Mesenchymal stem cell (in vitro differentiated cells and primary cell): ENCODE measurements around the gene AP4E1.
"Not testable (repeated sequence)": the region's sequence is repeated elsewhere in the genome, so short reads cannot be mapped to it uniquely, and the experiment has no call there.

Experiments
- DNase-seq: peaks from one replicate; pipeline ENCODE4 v3.0.0-alpha.2; 2013
- H2AFZ ChIP-seq: one replicate; pipeline ENCODE4 v1.6.1; 2013; ENCODE audit warnings: low read depth, mild to moderate bottlenecking, control low read depth, inconsistent platforms, low read length, moderate library complexity
- H2AK5ac ChIP-seq: 2 replicates; pipeline ENCODE4 v1.6.1; 2013; ENCODE audit warnings: low read length, moderate library complexity, mild to moderate bottlenecking, inconsistent platforms; ENCODE audit not compliant: severe bottlenecking
- H2BK120ac ChIP-seq: one replicate; pipeline ENCODE4 v1.6.1; 2013; ENCODE audit warnings: low read depth, mild to moderate bottlenecking, inconsistent platforms, low read length, moderate library complexity
- H2BK12ac ChIP-seq, 2 experiments: one replicate each; pipeline ENCODE4 v1.6.1; 2013; ENCODE audit warnings: inconsistent platforms in 2 of 2, low read length in 2 of 2, mild to moderate bottlenecking in 2 of 2, moderate library complexity in 2 of 2, control low read depth in 1 of 2
- H2BK15ac ChIP-seq: one replicate; pipeline ENCODE4 v1.6.1; 2013; ENCODE audit warnings: mild to moderate bottlenecking, low read depth, inconsistent platforms; ENCODE audit not compliant: poor library complexity, severe bottlenecking
- H2BK5ac ChIP-seq: 2 replicates; pipeline ENCODE4 v1.6.1; 2013; ENCODE audit warnings: low read depth, mild to moderate bottlenecking, low read length, control low read depth, inconsistent platforms; ENCODE audit not compliant: poor library complexity, severe bottlenecking
- H3K14ac ChIP-seq, 2 experiments: one replicate each; pipeline ENCODE4 v1.6.1; 2013; ENCODE audit warnings: inconsistent platforms in 2 of 2, low read length in 2 of 2, control low read depth in 1 of 2, mild to moderate bottlenecking in 1 of 2, moderate library complexity in 1 of 2
- H3K18ac ChIP-seq, 2 experiments: one replicate each; pipeline ENCODE4 v1.6.1; 2013; ENCODE audit warnings: inconsistent platforms in 2 of 2, low read length in 2 of 2, control low read depth in 1 of 2, low read depth in 1 of 2, mild to moderate bottlenecking in 1 of 2
- H3K23ac ChIP-seq, 2 experiments: one replicate each; pipeline ENCODE4 v1.6.1; 2013; ENCODE audit warnings: inconsistent platforms in 2 of 2, low read length in 2 of 2, mild to moderate bottlenecking in 2 of 2, moderate library complexity in 2 of 2, control low read depth in 1 of 2
- H3K27ac ChIP-seq: 2 replicates; pipeline ENCODE4 v1.5.1; 2013; ENCODE audit warnings: mild to moderate bottlenecking, moderate library complexity, low read length, control low read depth, inconsistent platforms; ENCODE audit not compliant: poor library complexity, severe bottlenecking
- H3K27me3 ChIP-seq, 2 experiments: 2 replicates each; pipeline versions ENCODE4 v1.6.1 to v1.7.0; 2013; ENCODE audit warnings: low read length in 2 of 2, mild to moderate bottlenecking in 2 of 2, moderate library complexity in 2 of 2, control low read depth in 1 of 2, inconsistent platforms in 1 of 2; ENCODE audit not compliant: control insufficient read depth in 1 of 2, insufficient read depth in 1 of 2
- H3K36me3 ChIP-seq, 2 experiments: 2 replicates each; pipeline versions ENCODE4 v1.6.1 to v1.7.0; 2013; ENCODE audit warnings: low read length in 2 of 2, control low read depth in 1 of 2, inconsistent platforms in 1 of 2, low read depth in 1 of 2, mild to moderate bottlenecking in 1 of 2; ENCODE audit not compliant: insufficient read depth in 2 of 2, control insufficient read depth in 1 of 2
- H3K4ac ChIP-seq, 2 experiments: one replicate each; pipeline ENCODE4 v1.6.1; 2013; ENCODE audit warnings: inconsistent platforms in 2 of 2, low read length in 2 of 2, mild to moderate bottlenecking in 2 of 2, moderate library complexity in 2 of 2, control low read depth in 1 of 2, low read depth in 1 of 2
- H3K4me1 ChIP-seq: 2 replicates; pipeline ENCODE4 v1.6.1; 2013; ENCODE audit warnings: low read depth, low read length, control low read depth; ENCODE audit not compliant: control insufficient read depth, insufficient read depth
- H3K4me2 ChIP-seq: 2 replicates; pipeline ENCODE4 v1.6.1; 2013; ENCODE audit warnings: low read length, mild to moderate bottlenecking, inconsistent platforms; ENCODE audit not compliant: poor library complexity, severe bottlenecking
- H3K4me3 ChIP-seq, 2 experiments: 2 replicates each; pipeline versions ENCODE4 v1.5.1 to v1.7.0; 2013; ENCODE audit warnings: low read length in 2 of 2, mild to moderate bottlenecking in 2 of 2, control low read depth in 1 of 2, low read depth in 1 of 2; ENCODE audit not compliant: insufficient read depth in 1 of 2
- H3K79me1 ChIP-seq: replicated peaks from 2 replicates; pipeline ENCODE4 v1.6.1; 2013; ENCODE audit warnings: mild to moderate bottlenecking, control low read depth, low read length, inconsistent platforms; ENCODE audit not compliant: poor library complexity, severe bottlenecking
- H3K9ac ChIP-seq: 2 replicates; pipeline ENCODE4 v1.7.0; 2013; ENCODE audit warnings: mild to moderate bottlenecking, low read length, moderate library complexity
- H3K9me3 ChIP-seq: 2 replicates; pipeline ENCODE4 v1.7.0; 2013; ENCODE audit warnings: mild to moderate bottlenecking, low read length; ENCODE audit not compliant: control insufficient read depth
- H4K8ac ChIP-seq: one replicate; pipeline ENCODE4 v1.6.1; 2013; ENCODE audit warnings: inconsistent platforms, mild to moderate bottlenecking, low read length, moderate library complexity
- H4K91ac ChIP-seq: one replicate; pipeline ENCODE4 v1.6.1; 2013; ENCODE audit warnings: mild to moderate bottlenecking, low read length, inconsistent platforms
- WGBS: methylation state at CpG from one replicate; pipeline ENCODE4 v1.1.7; 2013; ENCODE audit warnings: mixed read lengths; 5-methylcytosine and 5-hydroxymethylcytosine counted together

AP4E1 gene

GRCh38 chr15:50901390-50901789 lies 7.1 kb upstream of the AP4E1 start:
- H2BK12ac ChIP-seq, DNase-seq, H4K8ac ChIP-seq, H3K4me1 ChIP-seq, H3K14ac ChIP-seq, H3K79me1 ChIP-seq, H2BK5ac ChIP-seq, H2AFZ ChIP-seq, H2BK15ac ChIP-seq, H2AK5ac ChIP-seq, H3K27me3 ChIP-seq, H3K4ac ChIP-seq, H3K27ac ChIP-seq, H3K23ac ChIP-seq, H4K91ac ChIP-seq, H3K18ac ChIP-seq, H2BK120ac ChIP-seq, H3K4me3 ChIP-seq, H3K9ac ChIP-seq, H3K4me2 ChIP-seq, H3K9me3 ChIP-seq, H3K36me3 ChIP-seq: not testable (repeated sequence)
- 96% methylated on average over 8 of the region's 8 CpGs for WGBS

DNA sequence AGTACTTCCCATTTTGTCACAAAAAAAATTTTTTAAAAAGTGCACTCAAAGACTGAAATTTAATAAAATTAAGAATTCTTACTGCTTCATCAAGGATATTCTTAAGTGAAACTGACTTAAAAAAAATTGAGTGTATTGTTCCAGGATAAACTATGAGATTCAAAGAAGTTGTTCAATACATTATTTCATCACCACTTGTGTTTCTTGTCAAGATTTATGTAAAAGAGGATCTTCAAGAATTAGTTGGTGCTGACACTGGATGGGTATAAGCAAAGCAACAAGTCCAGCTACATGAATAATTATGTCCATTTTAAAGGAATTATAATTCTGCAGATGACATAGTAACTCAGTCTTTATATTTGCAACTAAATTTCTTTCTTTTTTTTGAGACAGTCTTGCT lies 4.3 kb upstream of the AP4E1 start:
- Histone ChIP-seq H2BK15ac (no peak overlapping the region), H3K4me2 (no peak overlapping the region), H3K14ac (no peak overlapping the region), H3K4me3 (no peak overlapping the region), H3K79me1 (peaks cover 9% of the 10 kb centered on the region), H2BK5ac (no peak overlapping the region), H3K23ac (no peak overlapping the region), H2AFZ (no peak overlapping the region), H3K36me3 (no peaks in the 10 kb centered on the region), H3K9ac (no peak overlapping the region), H2BK120ac (no peak overlapping the region), H2BK12ac (no peak overlapping the region), H3K4me1 (peaks cover 2% of the 10 kb centered on the region), H3K18ac (no peak overlapping the region), H4K91ac (no peak overlapping the region), H3K4ac (no peak overlapping the region), H2AK5ac (no peak overlapping the region), H3K9me3 (no peaks in the 10 kb centered on the region), H3K27me3 (no peaks in the 10 kb centered on the region), H3K27ac (no peak overlapping the region), H4K8ac (no peak overlapping the region)
- DNase-seq = no peak

DNA sequence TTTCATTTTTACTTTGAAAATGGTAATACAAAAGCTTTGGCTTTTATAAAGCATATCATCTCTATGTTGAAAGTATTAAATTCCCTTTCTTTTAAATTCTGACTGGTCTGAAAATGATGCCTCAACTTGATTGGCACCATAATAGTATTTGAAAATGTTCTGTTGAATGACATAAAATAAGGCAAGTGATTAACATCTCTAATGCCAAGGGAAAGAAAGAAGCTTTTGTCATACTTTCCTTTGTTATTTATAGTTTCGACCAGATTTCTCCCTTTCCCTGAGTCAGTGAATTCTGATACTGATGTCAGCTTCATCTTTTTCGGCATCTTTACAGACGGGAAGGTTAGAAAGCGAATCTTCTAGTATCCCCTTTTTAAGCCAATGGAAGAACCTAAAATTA lies 3.4 kb upstream of the AP4E1 start:
- Histone ChIP-seq H3K36me3 (no peaks in the 10 kb centered on the region), H3K27me3 (no peaks in the 10 kb centered on the region), H3K4me2 (no peak overlapping the region), H4K91ac (no peak overlapping the region), H2BK12ac (no peak overlapping the region), H3K23ac (no peak overlapping the region), H2AFZ (no peak overlapping the region), H3K79me1 (peaks cover 9% of the 10 kb centered on the region), H3K4me3 (no peak overlapping the region), H4K8ac (no peak overlapping the region), H3K14ac (no peak overlapping the region), H3K4ac (no peak overlapping the region), H3K27ac (no peak overlapping the region), H3K9ac (no peak overlapping the region), H2AK5ac (no peak overlapping the region), H2BK15ac (no peak overlapping the region), H3K9me3 (no peaks in the 10 kb centered on the region), H3K4me1 (peaks cover 8% of the 10 kb centered on the region), H2BK120ac (no peak overlapping the region), H2BK5ac (no peak overlapping the region), H3K18ac (no peak overlapping the region)
- 80% methylated on average over 2 of the region's 4 CpGs for WGBS
- DNase-seq = no peak

GRCh38 chr15:50906954-50907600 lies 1.4 kb upstream of the AP4E1 start:
- H2BK5ac ChIP-seq = no peak overlapping the region
- no peaks in the 10 kb centered on the region for H3K9me3 ChIP-seq
- H3K4ac ChIP-seq = no peak overlapping the region
- no peak overlapping the region for H2BK12ac ChIP-seq
- DNase-seq = peak; percentile 30
- no peak overlapping the region for H4K8ac ChIP-seq
- peak overlapping the region; percentile 98 for H3K4me2 ChIP-seq
- H2BK15ac ChIP-seq = no peak overlapping the region
- H2BK120ac ChIP-seq = no peak overlapping the region
- WGBS = 80% methylated on average over 9 of the region's 16 CpGs
- no peak overlapping the region for H2AFZ ChIP-seq
- no peak overlapping the region for H3K27ac ChIP-seq
- peaks cover 0 to 2% of the 10 kb centered on the region in 2 experiments for H3K36me3 ChIP-seq
- H3K27me3 ChIP-seq = no peaks in the 10 kb centered on the region
- peak overlapping the region; percentile 98 for H3K9ac ChIP-seq
- H3K4me3 ChIP-seq = peak overlapping the region in 1 of 2 experiments; percentile 96
- peaks cover 9% of the 10 kb centered on the region for H3K79me1 ChIP-seq
- H4K91ac ChIP-seq = no peak overlapping the region
- H3K4me1 ChIP-seq = peaks cover 10% of the 10 kb centered on the region
- H2AK5ac ChIP-seq = no peak overlapping the region
- H3K23ac ChIP-seq = no peak overlapping the region
- H3K14ac ChIP-seq = no peak overlapping the region
- H3K18ac ChIP-seq = no peak overlapping the region
